Activated naive CD8-positive, alpha-beta T cell treated with anti-CD3 and anti-CD28 coated beads for 36 hours (primary cell): ENCODE data around the gene ARNT2. TPM values are rescaled to one million over a fixed set of nuclear protein-coding genes. Genes with fewer than 3 reads are reported as not detected.
"Not testable (repeated sequence)": the region's sequence is repeated elsewhere in the genome, so short reads cannot be mapped to it uniquely, and the experiment has no call there.

Experiments
- DNase-seq: peaks from one replicate; pipeline ENCODE4 v3.0.0; 2021
- H3K27ac Mint-ChIP-seq: one replicate; pipeline ENCODE4 v1.8.0; 2022; ENCODE audit warnings: mild to moderate bottlenecking, moderate library complexity, mixed read lengths
- H3K27me3 Mint-ChIP-seq: one replicate; pipeline ENCODE4 v1.8.0; 2022; ENCODE audit warnings: mild to moderate bottlenecking, mixed read lengths
- H3K36me3 Mint-ChIP-seq: one replicate; pipeline ENCODE4 v1.8.0; 2021; ENCODE audit warnings: mild to moderate bottlenecking, mixed read lengths
- H3K4me1 Mint-ChIP-seq: one replicate; pipeline ENCODE4 v1.8.0; 2021; ENCODE audit warnings: mixed read lengths
- H3K4me3 Mint-ChIP-seq: one replicate; pipeline ENCODE4 v1.8.0; 2022; ENCODE audit warnings: mild to moderate bottlenecking, moderate library complexity, mixed read lengths
- H3K9me3 Mint-ChIP-seq: one replicate; pipeline ENCODE4 v1.8.0; 2022; ENCODE audit warnings: mixed read lengths
- total RNA-seq, 2 experiments: library from RNA; stranded (reverse); gene quantifications; one replicate each; pipeline ENCODE4 v1.2.3, GENCODE V29; 2021

ARNT2 gene
- not detected for total RNA-seq

DNA sequence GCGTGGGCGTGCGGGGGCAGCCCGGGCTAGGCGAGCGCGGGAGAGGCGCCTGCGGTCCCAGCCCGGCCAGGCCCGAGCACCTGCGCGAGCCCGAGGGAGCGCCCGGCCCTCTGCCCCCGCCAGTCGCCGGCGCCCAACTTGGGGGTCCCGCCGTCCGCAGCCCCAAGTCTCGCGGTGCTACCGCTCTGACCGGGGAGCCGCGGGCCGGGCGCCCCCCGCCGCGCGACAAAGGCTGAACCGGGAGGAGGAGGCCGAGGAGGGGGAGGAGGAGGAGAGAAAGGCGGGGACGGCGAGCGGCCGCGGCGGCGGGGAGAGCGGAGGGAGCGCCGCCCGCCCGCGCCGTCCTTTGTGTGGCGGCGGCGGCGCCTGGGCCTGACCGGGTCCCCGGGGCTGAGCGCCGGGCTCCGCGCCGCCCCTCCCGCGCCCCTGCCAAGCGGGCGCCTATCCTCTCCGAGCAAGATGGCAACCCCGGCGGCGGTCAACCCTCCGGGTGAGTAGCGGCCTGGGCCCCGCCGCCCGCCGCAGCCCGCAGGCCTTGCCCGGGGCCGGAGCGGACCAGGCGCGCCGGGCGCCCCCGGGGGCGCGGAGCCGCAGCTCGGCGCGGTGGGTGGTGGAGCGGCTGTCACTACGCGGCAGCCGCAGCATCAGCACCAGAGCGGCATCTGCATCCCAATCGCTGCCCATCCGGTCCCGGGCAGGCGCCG is at the start of gene ARNT2:
Gene ARNT2 (plus strand): TSS at position 326 of the 704 bp plus-strand sequence. CDS start 134 bp downstream, at position 460.
- Mint-ChIP-seq H3K4me3 (peak within 1 kb of the TSS; percentile 39), H3K27me3 (peaks cover 69% of the 10 kb centered on the region), H3K36me3 (no peaks in the 10 kb centered on the region), H3K27ac (no peak within 1 kb of the TSS), H3K9me3 (no peaks in the 10 kb centered on the region), H3K4me1 (peaks cover 3% of the 10 kb centered on the region)
- no peak for DNase-seq

DNA sequence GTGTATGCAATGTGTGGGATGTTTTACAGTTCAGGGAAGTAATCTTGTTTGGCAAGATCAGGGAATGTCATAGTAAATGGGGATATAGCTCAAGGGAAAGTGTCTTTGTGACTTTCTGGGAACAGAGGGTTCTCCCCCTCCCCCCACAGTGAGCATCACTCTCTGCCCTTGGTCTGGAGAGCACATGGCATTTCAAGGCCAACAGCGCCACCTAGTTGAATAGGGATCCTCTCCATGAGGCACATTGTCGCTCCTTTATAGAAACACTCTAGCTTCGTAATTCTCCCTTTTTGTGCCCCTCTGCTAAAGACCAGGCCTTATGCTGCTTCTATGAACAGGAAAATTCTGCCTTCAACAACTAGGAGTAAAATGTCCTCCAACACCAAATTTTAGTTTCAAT is 37.1 kb upstream of the ARNT2 start:
- no peak overlapping the region for H3K27ac Mint-ChIP-seq
- no peak for DNase-seq
- H3K4me1 Mint-ChIP-seq, result no peaks in the 10 kb centered on the region
- peaks cover 22% of the 10 kb centered on the region for H3K9me3 Mint-ChIP-seq
- H3K36me3 Mint-ChIP-seq, result no peaks in the 10 kb centered on the region
- H3K4me3 Mint-ChIP-seq, result no peak overlapping the region
- H3K27me3 Mint-ChIP-seq, result peaks cover 20% of the 10 kb centered on the region

DNA sequence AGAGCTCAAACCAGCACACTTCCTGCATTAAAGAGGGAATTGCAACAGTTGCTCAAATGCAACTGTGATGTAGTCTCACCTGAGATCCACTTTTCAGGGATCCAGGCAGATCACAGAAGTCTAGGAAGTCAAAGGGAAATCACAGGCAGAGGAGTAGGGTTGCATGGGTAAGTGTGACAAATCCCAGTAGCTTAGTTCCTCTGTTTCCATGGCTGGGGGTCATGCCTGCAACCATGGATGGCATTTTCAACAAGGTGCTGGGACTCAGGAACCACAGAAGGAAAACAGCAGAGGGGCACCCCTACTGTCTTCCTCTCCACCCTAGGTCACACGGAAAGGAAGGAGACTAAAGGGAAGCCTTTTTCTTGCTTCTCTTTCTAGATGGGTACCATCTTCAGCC is 36.5 kb upstream of the ARNT2 start:
- no peaks in the 10 kb centered on the region for H3K36me3 Mint-ChIP-seq
- DNase-seq, result no peak
- peaks cover 16% of the 10 kb centered on the region for H3K27me3 Mint-ChIP-seq
- H3K9me3 Mint-ChIP-seq, result peaks cover 22% of the 10 kb centered on the region
- no peak overlapping the region for H3K27ac Mint-ChIP-seq
- no peaks in the 10 kb centered on the region for H3K4me1 Mint-ChIP-seq
- H3K4me3 Mint-ChIP-seq, result no peak overlapping the region

GRCh38 chr15:80371924-80372323 is 32.3 kb upstream of the ARNT2 start:
- no peak overlapping the region for H3K27ac Mint-ChIP-seq
- H3K27me3 Mint-ChIP-seq, result peaks cover 14% of the 10 kb centered on the region
- H3K4me1 Mint-ChIP-seq, result no peaks in the 10 kb centered on the region
- H3K9me3 Mint-ChIP-seq, result peaks cover 20% of the 10 kb centered on the region
- no peaks in the 10 kb centered on the region for H3K36me3 Mint-ChIP-seq
- no peak for DNase-seq
- no peak overlapping the region for H3K4me3 Mint-ChIP-seq

GRCh38 chr15:80374441-80374840 is 29.7 kb upstream of the ARNT2 start:
- no peak for DNase-seq
- Mint-ChIP-seq H3K4me1 (no peaks in the 10 kb centered on the region), H3K27me3 (peaks cover 18% of the 10 kb centered on the region), H3K36me3 (no peaks in the 10 kb centered on the region), H3K4me3 (no peak overlapping the region), H3K27ac (no peak overlapping the region), H3K9me3 (no peaks in the 10 kb centered on the region)

- no peak overlapping the region for H3K27ac Mint-ChIP-seq
- DNase-seq, result no peak
- no peaks in the 10 kb centered on the region for H3K9me3 Mint-ChIP-seq
- H3K4me3 Mint-ChIP-seq, result no peak overlapping the region
- no peaks in the 10 kb centered on the region for H3K36me3 Mint-ChIP-seq
- no peaks in the 10 kb centered on the region for H3K4me1 Mint-ChIP-seq
- peaks cover 32% of the 10 kb centered on the region for H3K27me3 Mint-ChIP-seq
Measured at GRCh38 chr15:80375968-80376891, 28.0 kb upstream of the ARNT2 start.

DNA sequence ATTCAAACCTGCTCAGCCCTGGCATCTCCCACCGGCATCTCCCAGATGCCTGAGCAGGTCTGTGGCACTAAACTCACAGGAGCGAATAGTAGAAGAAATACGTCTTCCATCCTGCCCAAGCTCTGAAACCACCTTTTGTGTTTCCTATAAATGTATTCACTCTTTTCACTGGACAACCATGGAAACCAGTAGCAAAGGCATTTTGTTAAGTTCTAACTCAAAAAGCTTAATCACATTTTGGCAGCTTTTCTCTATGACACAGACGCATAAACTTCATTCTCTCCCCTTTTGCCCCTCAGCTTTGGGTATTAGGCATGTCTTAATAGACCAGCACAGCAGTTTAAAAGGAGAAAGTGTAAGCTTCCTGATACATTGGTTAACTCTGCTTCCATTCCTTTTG is 24.5 kb upstream of the ARNT2 start:
- DNase-seq, result no peak
- H3K27ac Mint-ChIP-seq, result no peak overlapping the region
- H3K36me3 Mint-ChIP-seq, result no peaks in the 10 kb centered on the region
- H3K4me3 Mint-ChIP-seq, result no peak overlapping the region
- H3K9me3 Mint-ChIP-seq, result no peaks in the 10 kb centered on the region
- H3K27me3 Mint-ChIP-seq, result peaks cover 37% of the 10 kb centered on the region
- H3K4me1 Mint-ChIP-seq, result no peaks in the 10 kb centered on the region

- H3K27ac Mint-ChIP-seq, result no peak overlapping the region
- no peak overlapping the region for H3K4me3 Mint-ChIP-seq
- no peaks in the 10 kb centered on the region for H3K4me1 Mint-ChIP-seq
- no peaks in the 10 kb centered on the region for H3K9me3 Mint-ChIP-seq
- peaks cover 37% of the 10 kb centered on the region for H3K27me3 Mint-ChIP-seq
- H3K36me3 Mint-ChIP-seq, result no peaks in the 10 kb centered on the region
- DNase-seq, result no peak
Measured at GRCh38 chr15:80380154-80380553, 24.0 kb upstream of the ARNT2 start.

DNA sequence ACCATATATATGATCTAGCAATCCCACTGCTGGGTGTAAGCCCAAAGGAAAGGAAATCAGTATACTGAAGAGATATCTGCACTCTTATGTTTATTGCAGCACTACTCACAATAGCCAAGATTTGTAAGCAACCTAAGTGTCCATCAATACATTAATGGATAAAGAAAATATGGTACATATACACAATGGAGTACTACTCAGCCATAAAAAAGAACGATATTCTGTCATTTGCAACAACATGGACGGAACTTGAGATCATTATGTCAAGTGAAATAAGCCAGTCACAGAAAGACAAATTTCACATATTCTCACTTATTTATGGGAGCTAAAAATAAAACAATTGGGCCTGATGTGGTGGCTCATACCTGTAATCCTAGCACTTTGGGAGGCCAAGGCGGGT is 21.9 kb upstream of the ARNT2 start:
- no peaks in the 10 kb centered on the region for H3K36me3 Mint-ChIP-seq
- peaks cover 34% of the 10 kb centered on the region for H3K27me3 Mint-ChIP-seq
- no peak for DNase-seq
- no peaks in the 10 kb centered on the region for H3K4me1 Mint-ChIP-seq
- no peak overlapping the region for H3K4me3 Mint-ChIP-seq
- no peaks in the 10 kb centered on the region for H3K9me3 Mint-ChIP-seq
- no peak overlapping the region for H3K27ac Mint-ChIP-seq

DNA sequence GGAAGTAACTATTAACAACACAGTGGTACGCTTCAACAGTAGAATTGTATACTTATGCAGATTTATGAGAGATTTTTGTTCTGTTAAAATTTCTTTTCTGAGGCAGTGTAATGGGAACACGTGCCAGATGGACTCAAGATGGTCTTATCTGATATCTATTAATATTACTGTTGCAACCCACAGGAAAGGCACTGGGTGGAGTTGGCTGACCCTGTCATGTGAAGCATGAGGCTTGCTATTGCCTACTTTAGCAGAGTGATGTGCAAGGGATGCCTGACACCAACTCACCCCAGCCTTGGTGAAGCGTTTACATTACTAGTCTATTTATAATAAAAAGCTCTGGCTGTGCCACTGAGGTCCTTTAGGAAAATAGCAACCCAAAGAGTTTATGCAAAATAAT is 19.8 kb upstream of the ARNT2 start:
- DNase-seq, result no peak
- Mint-ChIP-seq H3K4me3 (no peak overlapping the region), H3K9me3 (no peaks in the 10 kb centered on the region), H3K36me3 (no peaks in the 10 kb centered on the region), H3K27me3 (peaks cover 30% of the 10 kb centered on the region), H3K4me1 (no peaks in the 10 kb centered on the region), H3K27ac (no peak overlapping the region)

DNA sequence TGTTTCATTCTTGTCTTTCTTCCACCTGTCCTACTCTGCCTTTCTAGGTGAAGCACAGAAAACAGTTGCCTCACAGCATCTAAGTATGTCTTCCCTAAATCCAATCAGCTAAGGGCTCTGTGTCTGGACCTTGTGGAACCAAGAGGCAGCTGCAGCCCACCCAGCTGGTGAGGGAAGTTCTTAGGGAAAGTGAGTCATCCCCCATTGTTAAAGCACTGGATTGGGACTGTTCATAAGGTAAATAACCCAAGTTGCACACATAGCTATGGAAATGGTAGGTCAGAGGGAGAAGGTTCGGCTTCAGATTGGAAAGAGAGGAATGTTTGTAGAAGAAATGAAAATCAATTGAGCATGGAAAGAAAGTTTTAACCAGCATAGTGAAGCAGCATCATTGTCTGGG is 18.0 kb upstream of the ARNT2 start:
- H3K27me3 Mint-ChIP-seq, result peaks cover 20% of the 10 kb centered on the region
- H3K27ac Mint-ChIP-seq, result no peak overlapping the region
- peaks cover 6% of the 10 kb centered on the region for H3K9me3 Mint-ChIP-seq
- no peak overlapping the region for H3K4me3 Mint-ChIP-seq
- DNase-seq, result no peak
- no peaks in the 10 kb centered on the region for H3K4me1 Mint-ChIP-seq
- H3K36me3 Mint-ChIP-seq, result no peaks in the 10 kb centered on the region

- Mint-ChIP-seq H3K27ac (no peak overlapping the region), H3K4me1 (no peaks in the 10 kb centered on the region), H3K27me3 (peaks cover 10% of the 10 kb centered on the region), H3K4me3 (no peak overlapping the region), H3K36me3 (no peaks in the 10 kb centered on the region), H3K9me3 (peaks cover 6% of the 10 kb centered on the region)
- no peak for DNase-seq
Measured at GRCh38 chr15:80388326-80388725, 15.9 kb upstream of the ARNT2 start.

DNA sequence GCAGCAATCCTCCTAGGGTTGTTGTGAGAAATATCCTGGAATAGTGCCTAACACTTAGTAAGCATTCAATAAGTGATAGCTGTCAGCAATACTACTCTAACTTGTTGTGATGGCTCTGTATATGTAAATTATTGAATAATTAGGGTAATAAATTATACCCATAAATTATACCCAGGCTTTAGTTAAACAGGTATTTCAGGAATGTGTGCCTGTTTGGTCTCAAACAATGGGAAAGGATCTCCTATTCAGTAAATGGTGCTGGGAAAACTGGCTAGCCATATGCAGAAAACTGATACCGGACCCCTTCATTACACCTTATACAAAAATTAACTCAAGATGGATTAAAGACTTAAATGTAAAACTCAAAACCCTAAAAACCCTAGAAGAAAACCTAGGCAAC is 14.8 kb upstream of the ARNT2 start:
- H3K4me1 Mint-ChIP-seq, result no peaks in the 10 kb centered on the region
- H3K27me3 Mint-ChIP-seq, result peaks cover 7% of the 10 kb centered on the region
- H3K4me3 Mint-ChIP-seq, result no peak overlapping the region
- no peak overlapping the region for H3K27ac Mint-ChIP-seq
- no peak for DNase-seq
- no peaks in the 10 kb centered on the region for H3K36me3 Mint-ChIP-seq
- peaks cover 6% of the 10 kb centered on the region for H3K9me3 Mint-ChIP-seq

DNA sequence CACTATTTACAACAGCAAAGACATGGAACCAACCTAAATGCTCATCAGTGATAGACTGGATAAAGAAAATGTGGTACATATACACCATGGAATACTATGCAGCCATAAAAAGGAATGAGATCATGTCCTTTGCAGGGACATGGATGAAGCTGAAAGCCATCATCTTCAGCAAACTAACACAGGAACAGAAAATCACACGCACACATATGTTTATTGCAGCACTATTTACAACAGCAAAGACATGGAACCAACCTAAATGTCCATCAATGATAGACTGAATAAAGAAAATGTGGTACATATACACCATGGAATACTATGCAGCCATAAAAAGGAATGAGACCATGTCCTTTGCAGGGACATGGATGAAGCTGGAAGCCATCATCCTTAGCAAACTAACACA is 13.2 kb upstream of the ARNT2 start:
- not testable (repeated sequence) for H3K27ac Mint-ChIP-seq, H3K4me1 Mint-ChIP-seq, H3K36me3 Mint-ChIP-seq, DNase-seq, H3K9me3 Mint-ChIP-seq, H3K4me3 Mint-ChIP-seq
- peaks cover 18% of the 10 kb centered on the region for H3K27me3 Mint-ChIP-seq

- Mint-ChIP-seq H3K36me3 (no peaks in the 10 kb centered on the region), H3K27me3 (peaks cover 52% of the 10 kb centered on the region), H3K4me1 (no peaks in the 10 kb centered on the region), H3K4me3 (no peak overlapping the region), H3K27ac (no peak overlapping the region), H3K9me3 (peaks cover 3% of the 10 kb centered on the region)
- no peak for DNase-seq
Measured at GRCh38 chr15:80395616-80396015, 8.6 kb upstream of the ARNT2 start.

GRCh38 chr15:80396096-80396495 is 8.1 kb upstream of the ARNT2 start:
- Mint-ChIP-seq H3K4me3 (no peak overlapping the region), H3K27me3 (peaks cover 51% of the 10 kb centered on the region), H3K27ac (no peak overlapping the region), H3K9me3 (no peaks in the 10 kb centered on the region), H3K36me3 (no peaks in the 10 kb centered on the region), H3K4me1 (no peaks in the 10 kb centered on the region)
- DNase-seq, result no peak
